GM23338 (cell line): ENCODE results near the gene RSPH1. TPM values are rescaled to one million over a fixed set of nuclear protein-coding genes. Genes with fewer than 3 reads are reported as not detected.

Experiments
- ATAC-seq: fragments of 200-7000 bp; cut with Tn5 transposase; 3 replicates; pipeline ENCODE4 v1.9.1; 2020
- DNase-seq: peaks from one replicate; pipeline ENCODE4 v3.0.0-alpha.2; 2015; ENCODE audit warnings: low spot score
- H2AFZ ChIP-seq: fragments of 200-600 bp; sonication (generic); 2 replicates; pipeline ENCODE4 v1.8.0; 2016; ENCODE audit warnings: antibody characterized with exemption, mild to moderate bottlenecking, moderate library complexity
- H3F3A ChIP-seq: fragments of 200-600 bp; sonication (generic); replicated peaks from 2 replicates; pipeline ENCODE4 v1.8.0; 2017; ENCODE audit warnings: antibody characterized with exemption, mixed run types, low read depth
- H3K27ac ChIP-seq: fragments of 200-600 bp; sonication (generic); 2 replicates; pipeline ENCODE4 v1.6.1; 2016; ENCODE audit warnings: low read depth
- H3K27me3 ChIP-seq: fragments of 200-600 bp; sonication (generic); 2 replicates; pipeline ENCODE4 v1.8.0; 2016; ENCODE audit warnings: mild to moderate bottlenecking, mixed run types, moderate library complexity; ENCODE audit not compliant: insufficient read depth
- H3K36me3 ChIP-seq: fragments of 200-600 bp; sonication (generic); 2 replicates; pipeline ENCODE4 v1.8.0; 2016; ENCODE audit warnings: mild to moderate bottlenecking; ENCODE audit not compliant: insufficient read depth
- H3K4me1 ChIP-seq: fragments of 200-600 bp; sonication (generic); 2 replicates; pipeline ENCODE4 v1.8.0; 2016; ENCODE audit warnings: mild to moderate bottlenecking, moderate library complexity; ENCODE audit not compliant: insufficient read depth
- H3K4me2 ChIP-seq: fragments of 200-600 bp; sonication (generic); 2 replicates; pipeline ENCODE4 v1.7.1; 2017; ENCODE audit warnings: mixed run types
- H3K4me3 ChIP-seq: fragments of 200-600 bp; sonication (generic); 2 replicates; pipeline ENCODE4 v1.6.1; 2016; ENCODE audit warnings: mixed run types
- H3K79me2 ChIP-seq: fragments of 200-600 bp; sonication (generic); replicated peaks from 2 replicates; pipeline ENCODE4 v1.8.0; 2017; ENCODE audit warnings: mild to moderate bottlenecking; ENCODE audit not compliant: insufficient read depth
- H3K9me2 ChIP-seq: fragments of 200-600 bp; sonication (generic); 2 replicates; pipeline ENCODE4 v1.8.0; 2017; ENCODE audit not compliant: insufficient read depth
- H4K20me1 ChIP-seq: fragments of 200-600 bp; sonication (generic); replicated peaks from 2 replicates; pipeline ENCODE4 v1.8.0; 2017; ENCODE audit warnings: mild to moderate bottlenecking; ENCODE audit not compliant: insufficient read depth
- H3K27ac Mint-ChIP-seq: 2 replicates; pipeline ENCODE4 v1.8.0; 2020; ENCODE audit warnings: inconsistent platforms, mild to moderate bottlenecking, moderate library complexity, mixed read lengths
- H3K27me3 Mint-ChIP-seq: 3 replicates; pipeline ENCODE4 v1.8.0; 2022; ENCODE audit warnings: low read depth, mild to moderate bottlenecking, moderate library complexity, mixed read lengths, inconsistent platforms; ENCODE audit not compliant: insufficient read depth, poor library complexity
- H3K36me3 Mint-ChIP-seq: 3 replicates; pipeline ENCODE4 v1.8.0; 2021; ENCODE audit warnings: low read depth, mild to moderate bottlenecking, inconsistent platforms, moderate library complexity, mixed read lengths
- H3K4me1 Mint-ChIP-seq: 3 replicates; pipeline ENCODE4 v1.8.0; 2020; ENCODE audit warnings: mild to moderate bottlenecking, inconsistent platforms, mixed read lengths
- H3K4me3 Mint-ChIP-seq: 3 replicates; pipeline ENCODE4 v1.8.0; 2021; ENCODE audit warnings: moderate library complexity, mild to moderate bottlenecking, inconsistent platforms, mixed read lengths
- H3K9me3 Mint-ChIP-seq: 3 replicates; pipeline ENCODE4 v1.8.0; 2020; ENCODE audit warnings: moderate library complexity, mild to moderate bottlenecking, inconsistent platforms, mixed read lengths
- CREB1 ChIP-seq: fragments of 250-450 bp; sonication (Bioruptor Pico); IDR thresholded peaks from 2 replicates; pipeline ENCODE4 v1.5.0; 2020; ENCODE audit warnings: low read depth, mild to moderate bottlenecking, moderate library complexity
- EZH2phosphoT487 ChIP-seq: fragments of 200-600 bp; sonication (generic); IDR thresholded peaks from one replicate; pipeline ENCODE4 v1.8.1; 2018; ENCODE audit warnings: antibody characterized with exemption; ENCODE audit not compliant: unreplicated experiment
- JUNB ChIP-seq: IDR thresholded peaks from one replicate; pipeline ENCODE4 v1.6.1; 2016; ENCODE audit warnings: antibody characterized with exemption; ENCODE audit not compliant: unreplicated experiment
- NANOG ChIP-seq: IDR thresholded peaks from 2 replicates; pipeline ENCODE4 v1.6.1; 2016; ENCODE audit warnings: antibody characterized with exemption, borderline replicate concordance
- STAT1 ChIP-seq: IDR thresholded peaks from one replicate; pipeline ENCODE4 v1.6.1; 2016; ENCODE audit warnings: antibody characterized with exemption; ENCODE audit not compliant: unreplicated experiment
- ZNF114 ChIP-seq: fragments of 250-450 bp; sonication (Bioruptor Pico); IDR thresholded peaks from 2 replicates; pipeline ENCODE4 v1.5.0; 2020; ENCODE audit warnings: mild to moderate bottlenecking, moderate library complexity
- ZNF331 ChIP-seq: fragments of 250-450 bp; sonication (Bioruptor Pico); IDR thresholded peaks from 2 replicates; pipeline ENCODE4 v1.5.0; 2020; ENCODE audit warnings: low read depth, mild to moderate bottlenecking, moderate library complexity
- polyA plus RNA-seq: library from polyadenylated mRNA; unstranded; fragments of >200 nt; fragmentation: Nextera tagmentation; extraction: Ambion mirVana; gene quantifications from 2 replicates; pipeline ENCODE4 v1.2.1, GENCODE V29; 2016
- total RNA-seq: library from RNA; depleted of rRNA; stranded (reverse); fragments of >200 nt; shearing (Covaris generic); gene quantifications from 2 replicates; pipeline ENCODE4 v1.2.3, GENCODE V29; 2014
- TF ChIP-seq, protein P1 (sequence below): IDR thresholded peaks from one replicate; pipeline ENCODE4 v1.6.1; 2018; ENCODE audit warnings: antibody characterized with exemption; ENCODE audit not compliant: unreplicated experiment
- TF ChIP-seq, protein P2 (sequence below): fragments of 250-450 bp; sonication (Bioruptor Pico); IDR thresholded peaks from 2 replicates; pipeline ENCODE4 v1.5.0; 2020; ENCODE audit warnings: mild to moderate bottlenecking, moderate library complexity
- TF ChIP-seq, protein P3 (sequence below), 2 experiments: fragments of 200-600 bp in 1 of 2; sonication (generic) in 1 of 2; conservative IDR thresholded peaks; 2 replicates each; pipeline versions ENCODE4 v1.5.1 to v1.6.1; 2016 to 2017; ENCODE audit warnings: antibody characterized with exemption in 2 of 2, low read depth in 2 of 2, mild to moderate bottlenecking in 2 of 2, moderate library complexity in 1 of 2
- TF ChIP-seq, protein P4 (sequence below): IDR thresholded peaks from 2 replicates; pipeline ENCODE4 v1.6.1; 2016; ENCODE audit warnings: antibody characterized with exemption

RSPH1 gene
- total and polyA plus RNA-seq, 2 experiments from 2014 or later = 0.23 TPM; not detected in 1

DNA sequence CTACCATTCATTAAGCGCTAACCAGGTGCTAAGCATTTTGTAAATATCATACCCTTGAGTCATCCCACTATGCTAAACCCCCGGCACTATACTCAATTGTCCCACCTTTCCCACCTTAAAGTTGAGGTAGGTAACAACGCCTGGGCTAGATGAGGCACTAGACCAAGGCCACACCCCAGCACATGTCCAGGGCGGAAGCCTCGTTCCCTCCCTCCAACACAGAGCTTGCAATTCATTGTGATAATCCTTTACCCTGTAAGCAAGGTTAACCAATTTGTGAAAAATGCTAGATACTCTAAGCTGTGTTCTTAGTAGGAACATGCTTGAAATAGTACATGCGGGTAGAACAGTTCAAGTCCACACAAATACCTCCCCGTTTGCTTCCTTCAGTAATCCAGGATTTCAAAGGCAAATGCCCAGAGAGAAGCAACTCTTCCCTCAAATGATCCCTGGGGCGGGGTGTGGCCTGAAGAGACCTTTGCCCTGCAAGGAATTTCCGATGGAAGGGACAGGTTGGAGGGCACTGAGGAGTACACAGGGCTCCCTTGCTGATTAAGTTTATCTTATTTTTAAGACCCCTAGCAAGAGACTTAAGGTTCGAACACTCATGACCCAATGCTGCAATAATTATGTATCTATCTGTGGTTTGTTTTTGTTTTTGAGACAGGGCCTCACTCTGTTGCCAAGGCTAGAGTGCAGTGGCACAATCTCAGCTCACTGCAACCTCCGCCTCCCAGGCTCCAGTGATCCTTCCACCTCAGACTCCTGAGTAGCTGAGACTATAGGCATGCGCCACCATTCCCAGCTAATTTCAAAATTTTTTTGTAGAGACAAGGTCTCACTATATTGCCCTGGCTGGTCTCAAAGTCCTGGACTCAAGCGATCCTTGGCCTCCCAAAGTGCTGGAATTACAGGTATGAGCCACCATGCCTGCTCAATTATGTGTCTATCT is 2.6 kb downstream of the RSPH1 start:
- no peaks in the 10 kb centered on the region for H3K36me3 ChIP-seq
- 0 out of 2 replicates have a peak, but pooled peaks cover 6% of the 10 kb centered on the region for H3F3A ChIP-seq
- H3K79me2 ChIP-seq = no peaks in the 10 kb centered on the region
- H3K4me1 ChIP-seq = peaks cover 7% of the 10 kb centered on the region; the same call in 1 of the 2 replicates
- H3K4me2 ChIP-seq = no peak overlapping the region
- Mint-ChIP-seq H3K4me3 (no peak overlapping the region), H3K4me1 (peaks cover 20% of the 10 kb centered on the region; the same call in 2 of the 3 replicates), H3K9me3 (no peaks in the 10 kb centered on the region; the same call in 2 of the 3 replicates), H3K36me3 (no peaks in the 10 kb centered on the region), H3K27me3 (peaks cover 15% of the 10 kb centered on the region), H3K27ac (no peak overlapping the region)
- H3K27me3 ChIP-seq = no peaks in the 10 kb centered on the region
- no peaks in the 10 kb centered on the region for H4K20me1 ChIP-seq
- peak; percentile 14 for DNase-seq
- TF ChIP-seq, protein P1, sequence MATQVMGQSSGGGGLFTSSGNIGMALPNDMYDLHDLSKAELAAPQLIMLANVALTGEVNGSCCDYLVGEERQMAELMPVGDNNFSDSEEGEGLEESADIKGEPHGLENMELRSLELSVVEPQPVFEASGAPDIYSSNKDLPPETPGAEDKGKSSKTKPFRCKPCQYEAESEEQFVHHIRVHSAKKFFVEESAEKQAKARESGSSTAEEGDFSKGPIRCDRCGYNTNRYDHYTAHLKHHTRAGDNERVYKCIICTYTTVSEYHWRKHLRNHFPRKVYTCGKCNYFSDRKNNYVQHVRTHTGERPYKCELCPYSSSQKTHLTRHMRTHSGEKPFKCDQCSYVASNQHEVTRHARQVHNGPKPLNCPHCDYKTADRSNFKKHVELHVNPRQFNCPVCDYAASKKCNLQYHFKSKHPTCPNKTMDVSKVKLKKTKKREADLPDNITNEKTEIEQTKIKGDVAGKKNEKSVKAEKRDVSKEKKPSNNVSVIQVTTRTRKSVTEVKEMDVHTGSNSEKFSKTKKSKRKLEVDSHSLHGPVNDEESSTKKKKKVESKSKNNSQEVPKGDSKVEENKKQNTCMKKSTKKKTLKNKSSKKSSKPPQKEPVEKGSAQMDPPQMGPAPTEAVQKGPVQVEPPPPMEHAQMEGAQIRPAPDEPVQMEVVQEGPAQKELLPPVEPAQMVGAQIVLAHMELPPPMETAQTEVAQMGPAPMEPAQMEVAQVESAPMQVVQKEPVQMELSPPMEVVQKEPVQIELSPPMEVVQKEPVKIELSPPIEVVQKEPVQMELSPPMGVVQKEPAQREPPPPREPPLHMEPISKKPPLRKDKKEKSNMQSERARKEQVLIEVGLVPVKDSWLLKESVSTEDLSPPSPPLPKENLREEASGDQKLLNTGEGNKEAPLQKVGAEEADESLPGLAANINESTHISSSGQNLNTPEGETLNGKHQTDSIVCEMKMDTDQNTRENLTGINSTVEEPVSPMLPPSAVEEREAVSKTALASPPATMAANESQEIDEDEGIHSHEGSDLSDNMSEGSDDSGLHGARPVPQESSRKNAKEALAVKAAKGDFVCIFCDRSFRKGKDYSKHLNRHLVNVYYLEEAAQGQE = no peak
- TF ChIP-seq, protein P2, sequence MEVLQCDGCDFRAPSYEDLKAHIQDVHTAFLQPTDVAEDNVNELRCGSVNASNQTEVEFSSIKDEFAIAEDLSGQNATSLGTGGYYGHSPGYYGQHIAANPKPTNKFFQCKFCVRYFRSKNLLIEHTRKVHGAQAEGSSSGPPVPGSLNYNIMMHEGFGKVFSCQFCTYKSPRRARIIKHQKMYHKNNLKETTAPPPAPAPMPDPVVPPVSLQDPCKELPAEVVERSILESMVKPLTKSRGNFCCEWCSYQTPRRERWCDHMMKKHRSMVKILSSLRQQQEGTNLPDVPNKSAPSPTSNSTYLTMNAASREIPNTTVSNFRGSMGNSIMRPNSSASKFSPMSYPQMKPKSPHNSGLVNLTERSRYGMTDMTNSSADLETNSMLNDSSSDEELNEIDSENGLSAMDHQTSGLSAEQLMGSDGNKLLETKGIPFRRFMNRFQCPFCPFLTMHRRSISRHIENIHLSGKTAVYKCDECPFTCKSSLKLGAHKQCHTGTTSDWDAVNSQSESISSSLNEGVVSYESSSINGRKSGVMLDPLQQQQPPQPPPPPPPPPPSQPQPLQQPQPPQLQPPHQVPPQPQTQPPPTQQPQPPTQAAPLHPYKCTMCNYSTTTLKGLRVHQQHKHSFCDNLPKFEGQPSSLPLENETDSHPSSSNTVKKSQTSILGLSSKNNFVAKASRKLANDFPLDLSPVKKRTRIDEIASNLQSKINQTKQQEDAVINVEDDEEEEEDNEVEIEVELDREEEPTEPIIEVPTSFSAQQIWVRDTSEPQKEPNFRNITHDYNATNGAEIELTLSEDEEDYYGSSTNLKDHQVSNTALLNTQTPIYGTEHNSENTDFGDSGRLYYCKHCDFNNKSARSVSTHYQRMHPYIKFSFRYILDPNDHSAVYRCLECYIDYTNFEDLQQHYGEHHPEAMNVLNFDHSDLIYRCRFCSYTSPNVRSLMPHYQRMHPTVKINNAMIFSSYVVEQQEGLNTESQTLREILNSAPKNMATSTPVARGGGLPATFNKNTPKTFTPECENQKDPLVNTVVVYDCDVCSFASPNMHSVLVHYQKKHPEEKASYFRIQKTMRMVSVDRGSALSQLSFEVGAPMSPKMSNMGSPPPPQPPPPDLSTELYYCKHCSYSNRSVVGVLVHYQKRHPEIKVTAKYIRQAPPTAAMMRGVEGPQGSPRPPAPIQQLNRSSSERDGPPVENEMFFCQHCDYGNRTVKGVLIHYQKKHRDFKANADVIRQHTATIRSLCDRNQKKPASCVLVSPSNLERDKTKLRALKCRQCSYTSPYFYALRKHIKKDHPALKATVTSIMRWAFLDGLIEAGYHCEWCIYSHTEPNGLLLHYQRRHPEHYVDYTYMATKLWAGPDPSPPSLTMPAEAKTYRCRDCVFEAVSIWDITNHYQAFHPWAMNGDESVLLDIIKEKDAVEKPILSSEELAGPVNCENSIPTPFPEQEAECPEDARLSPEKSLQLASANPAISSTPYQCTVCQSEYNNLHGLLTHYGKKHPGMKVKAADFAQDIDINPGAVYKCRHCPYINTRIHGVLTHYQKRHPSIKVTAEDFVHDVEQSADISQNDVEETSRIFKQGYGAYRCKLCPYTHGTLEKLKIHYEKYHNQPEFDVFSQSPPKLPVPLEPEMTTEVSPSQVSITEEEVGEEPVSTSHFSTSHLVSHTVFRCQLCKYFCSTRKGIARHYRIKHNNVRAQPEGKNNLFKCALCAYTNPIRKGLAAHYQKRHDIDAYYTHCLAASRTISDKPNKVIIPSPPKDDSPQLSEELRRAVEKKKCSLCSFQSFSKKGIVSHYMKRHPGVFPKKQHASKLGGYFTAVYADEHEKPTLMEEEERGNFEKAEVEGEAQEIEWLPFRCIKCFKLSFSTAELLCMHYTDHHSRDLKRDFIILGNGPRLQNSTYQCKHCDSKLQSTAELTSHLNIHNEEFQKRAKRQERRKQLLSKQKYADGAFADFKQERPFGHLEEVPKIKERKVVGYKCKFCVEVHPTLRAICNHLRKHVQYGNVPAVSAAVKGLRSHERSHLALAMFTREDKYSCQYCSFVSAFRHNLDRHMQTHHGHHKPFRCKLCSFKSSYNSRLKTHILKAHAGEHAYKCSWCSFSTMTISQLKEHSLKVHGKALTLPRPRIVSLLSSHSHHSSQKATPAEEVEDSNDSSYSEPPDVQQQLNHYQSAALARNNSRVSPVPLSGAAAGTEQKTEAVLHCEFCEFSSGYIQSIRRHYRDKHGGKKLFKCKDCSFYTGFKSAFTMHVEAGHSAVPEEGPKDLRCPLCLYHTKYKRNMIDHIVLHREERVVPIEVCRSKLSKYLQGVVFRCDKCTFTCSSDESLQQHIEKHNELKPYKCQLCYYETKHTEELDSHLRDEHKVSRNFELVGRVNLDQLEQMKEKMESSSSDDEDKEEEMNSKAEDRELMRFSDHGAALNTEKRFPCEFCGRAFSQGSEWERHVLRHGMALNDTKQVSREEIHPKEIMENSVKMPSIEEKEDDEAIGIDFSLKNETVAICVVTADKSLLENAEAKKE = no peak
- TF ChIP-seq CREB1 (CRISPR knock-in tag) (no peak), ZNF331 (CRISPR knock-in tag) (no peak), NANOG (no peak), STAT1 (no peak), EZH2phosphoT487 (no peak), JUNB (no peak), ZNF114 (CRISPR knock-in tag) (no peak)
- TF ChIP-seq, protein P3, sequence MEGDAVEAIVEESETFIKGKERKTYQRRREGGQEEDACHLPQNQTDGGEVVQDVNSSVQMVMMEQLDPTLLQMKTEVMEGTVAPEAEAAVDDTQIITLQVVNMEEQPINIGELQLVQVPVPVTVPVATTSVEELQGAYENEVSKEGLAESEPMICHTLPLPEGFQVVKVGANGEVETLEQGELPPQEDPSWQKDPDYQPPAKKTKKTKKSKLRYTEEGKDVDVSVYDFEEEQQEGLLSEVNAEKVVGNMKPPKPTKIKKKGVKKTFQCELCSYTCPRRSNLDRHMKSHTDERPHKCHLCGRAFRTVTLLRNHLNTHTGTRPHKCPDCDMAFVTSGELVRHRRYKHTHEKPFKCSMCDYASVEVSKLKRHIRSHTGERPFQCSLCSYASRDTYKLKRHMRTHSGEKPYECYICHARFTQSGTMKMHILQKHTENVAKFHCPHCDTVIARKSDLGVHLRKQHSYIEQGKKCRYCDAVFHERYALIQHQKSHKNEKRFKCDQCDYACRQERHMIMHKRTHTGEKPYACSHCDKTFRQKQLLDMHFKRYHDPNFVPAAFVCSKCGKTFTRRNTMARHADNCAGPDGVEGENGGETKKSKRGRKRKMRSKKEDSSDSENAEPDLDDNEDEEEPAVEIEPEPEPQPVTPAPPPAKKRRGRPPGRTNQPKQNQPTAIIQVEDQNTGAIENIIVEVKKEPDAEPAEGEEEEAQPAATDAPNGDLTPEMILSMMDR (conservative IDR thresholded peaks at IDR 0.05; ENCODE audit: low read depth in 2 of 2) = no peak
- TF ChIP-seq, protein P4, sequence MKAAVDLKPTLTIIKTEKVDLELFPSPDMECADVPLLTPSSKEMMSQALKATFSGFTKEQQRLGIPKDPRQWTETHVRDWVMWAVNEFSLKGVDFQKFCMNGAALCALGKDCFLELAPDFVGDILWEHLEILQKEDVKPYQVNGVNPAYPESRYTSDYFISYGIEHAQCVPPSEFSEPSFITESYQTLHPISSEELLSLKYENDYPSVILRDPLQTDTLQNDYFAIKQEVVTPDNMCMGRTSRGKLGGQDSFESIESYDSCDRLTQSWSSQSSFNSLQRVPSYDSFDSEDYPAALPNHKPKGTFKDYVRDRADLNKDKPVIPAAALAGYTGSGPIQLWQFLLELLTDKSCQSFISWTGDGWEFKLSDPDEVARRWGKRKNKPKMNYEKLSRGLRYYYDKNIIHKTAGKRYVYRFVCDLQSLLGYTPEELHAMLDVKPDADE = no peak
- no peak overlapping the region for H3K4me3 ChIP-seq
- peaks cover 19% of the 10 kb centered on the region; the same call in 1 of the 2 replicates for H3K9me2 ChIP-seq
- no peak for ATAC-seq
- H3K27ac ChIP-seq = no peak overlapping the region
- no peak overlapping the region; the same call in 1 of the 2 replicates for H2AFZ ChIP-seq
